GM19438 (cell line): ENCODE data around the gene CCL4L2.
"Not testable (repeated sequence)": the region's sequence is repeated elsewhere in the genome, so short reads cannot be mapped to it uniquely, and the experiment has no call there.

Experiments used
- ATAC-seq: cut with Tn5 transposase; IDR thresholded peaks from one replicate; pipeline ENCODE4 v1.9.1; 2021; ENCODE audit warnings: low read depth; ENCODE audit not compliant: unreplicated experiment

CCL4L2 gene

DNA sequence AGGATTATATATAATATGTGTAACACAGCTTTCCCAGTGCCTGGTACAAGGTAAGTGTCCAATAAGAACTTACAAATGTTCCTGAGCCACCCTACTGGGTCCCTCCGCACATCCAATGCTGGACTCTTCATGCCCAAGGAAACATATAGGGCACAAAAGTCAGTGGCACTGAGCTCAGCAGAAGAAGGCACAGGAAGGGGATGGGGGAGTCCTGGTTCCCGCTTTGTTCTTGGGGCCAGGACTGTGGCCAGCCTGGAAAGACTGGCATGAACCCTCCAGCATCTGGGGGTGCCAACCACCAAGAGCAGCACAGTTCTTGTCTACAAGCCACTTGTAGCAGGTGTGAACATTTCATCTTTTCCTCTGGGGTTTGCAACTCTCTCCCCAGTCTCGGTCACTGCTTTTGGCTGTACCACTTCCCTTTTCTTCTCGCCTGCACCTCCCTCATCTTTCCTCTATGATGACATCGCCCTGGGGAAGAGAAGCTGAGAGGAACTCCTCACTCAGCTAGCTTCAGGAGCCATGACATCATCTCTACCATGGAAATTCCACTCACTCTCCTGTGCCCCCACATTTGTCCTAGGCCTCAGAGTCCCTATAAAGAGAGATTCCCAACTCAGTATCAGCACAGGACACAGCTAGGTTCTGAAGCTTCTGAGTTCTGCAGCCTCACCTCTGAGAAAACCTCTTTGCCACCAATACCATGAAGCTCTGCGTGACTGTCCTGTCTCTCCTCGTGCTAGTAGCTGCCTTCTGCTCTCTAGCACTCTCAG lies at the start of gene CCL4L2:
Gene CCL4L2, plus strand, starts transcription at position 625 of the 773 bp plus-strand sequence.
- ATAC-seq = peak; percentile 67

DNA sequence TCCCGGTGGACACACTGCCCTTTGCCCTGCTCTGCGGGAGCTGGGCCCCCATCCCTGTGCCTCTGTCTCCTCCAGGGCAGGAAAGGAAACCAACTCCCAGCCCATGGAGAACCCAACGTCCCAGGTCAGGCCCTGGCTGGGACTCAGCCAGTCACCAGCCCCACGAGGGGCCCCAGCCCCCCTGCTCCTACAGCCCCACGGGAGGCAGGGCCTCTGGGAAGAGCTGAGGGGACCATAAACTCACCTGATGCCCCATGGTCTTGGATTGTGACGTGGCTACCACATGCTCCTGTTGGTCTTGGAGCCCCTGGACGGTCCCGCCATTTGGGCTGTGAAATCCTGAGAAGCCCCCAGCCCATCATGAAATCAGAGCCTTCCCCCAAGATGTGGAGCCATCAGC lies 42.0 kb upstream of the CCL4L2 start:
- not testable (repeated sequence) for ATAC-seq

DNA sequence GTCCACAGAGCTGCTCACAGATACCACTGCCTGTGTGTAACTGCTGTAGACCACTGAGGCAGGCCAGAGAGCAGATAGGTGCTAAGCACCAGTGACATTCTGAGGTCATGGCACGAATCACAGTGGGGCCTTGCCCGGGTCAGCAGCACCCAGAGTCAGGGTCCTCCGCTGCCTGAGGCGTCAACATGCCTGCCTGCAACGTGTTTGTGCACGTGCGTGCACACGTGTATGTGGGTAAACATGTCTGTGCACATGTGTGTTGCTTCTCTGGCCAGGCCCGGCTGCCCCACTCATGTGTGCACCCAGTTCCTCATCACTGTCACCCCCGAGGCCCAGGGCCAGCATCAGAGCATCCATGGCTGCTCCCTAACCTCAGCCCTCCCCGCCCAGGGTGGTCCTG lies 34.3 kb upstream of the CCL4L2 start, which contains the start of gene TBC1D3B:
Gene TBC1D3B, minus strand, starts transcription at position 101 of the 400 bp plus-strand sequence. CDS start 1,586 bp downstream, outside the sequence.
- ATAC-seq = not testable (repeated sequence)

DNA sequence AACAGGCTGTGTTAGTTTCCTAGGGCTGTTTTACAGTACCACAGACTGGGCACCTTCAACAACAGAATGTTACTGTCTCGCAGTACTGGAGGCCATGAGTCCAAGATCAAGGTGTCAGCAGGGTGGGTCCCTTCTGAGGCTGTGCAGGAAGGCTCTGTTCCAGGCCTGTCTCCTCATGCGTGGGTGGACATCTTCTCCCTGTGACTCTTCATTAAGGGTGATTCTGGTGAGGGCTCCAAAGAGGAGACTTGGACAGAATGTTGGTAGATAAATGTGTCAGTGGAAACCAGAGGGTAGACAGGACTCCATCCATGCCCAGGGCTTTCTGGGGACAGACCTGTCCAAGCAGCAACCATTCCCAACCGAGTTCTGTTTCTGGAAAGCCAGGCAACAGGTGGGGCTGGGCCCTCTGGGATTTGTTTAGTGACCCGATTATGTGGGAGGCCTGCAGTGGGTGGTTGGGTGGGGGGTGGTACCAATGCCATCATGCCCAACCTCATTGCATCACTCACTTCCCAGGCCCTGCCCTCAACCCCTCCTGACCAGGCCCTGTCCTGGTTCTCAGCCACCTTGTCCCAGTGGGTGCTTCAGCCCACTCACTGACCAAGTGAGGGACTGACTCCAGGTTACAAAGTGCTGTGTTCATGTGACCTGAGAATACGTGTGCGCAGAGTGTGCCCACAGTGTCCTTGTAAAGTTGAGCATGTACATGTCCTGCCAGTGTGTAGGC lies 29.3 kb upstream of the CCL4L2 start:
- not testable (repeated sequence) for ATAC-seq

DNA sequence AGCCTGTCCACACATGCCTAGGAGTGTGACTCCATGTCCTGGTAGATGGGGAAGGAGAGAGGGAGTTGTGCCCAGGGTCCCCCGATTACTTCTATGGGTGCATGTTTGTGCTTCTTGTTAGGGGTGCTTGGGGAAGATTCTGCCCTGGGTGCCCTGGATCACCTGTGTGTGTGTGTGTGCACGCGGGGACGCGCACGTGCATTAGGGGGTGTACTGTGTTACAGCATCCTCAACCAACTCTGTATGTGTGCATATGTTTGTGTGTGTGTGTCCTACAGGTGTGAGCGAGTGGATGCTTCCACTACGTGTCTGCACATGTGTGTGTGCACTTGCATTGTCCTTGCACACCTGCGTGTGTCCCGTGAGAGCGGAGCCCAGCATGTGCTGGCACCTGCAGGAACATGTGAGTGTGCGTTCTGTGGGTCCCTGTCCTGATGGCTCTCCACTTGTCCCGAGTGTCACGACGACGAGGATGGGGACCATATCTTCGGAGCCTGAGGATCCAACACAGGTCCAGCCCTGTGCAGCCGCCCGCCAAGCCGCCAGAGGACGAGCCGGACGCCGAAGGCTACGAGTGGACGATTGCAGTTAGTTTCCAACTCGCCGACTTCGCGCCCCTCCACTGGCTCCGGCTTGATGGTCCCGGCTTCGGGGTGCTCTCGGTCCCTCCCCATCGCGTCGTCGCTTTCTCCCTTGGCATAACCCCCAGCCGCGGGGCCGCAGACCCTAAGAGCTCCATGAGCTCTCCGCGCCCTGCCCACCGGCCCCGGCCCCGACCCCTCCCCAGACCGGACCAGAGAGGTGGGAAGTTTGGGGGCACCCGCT lies 28.5 kb upstream of the CCL4L2 start:
- ATAC-seq = no peak

DNA sequence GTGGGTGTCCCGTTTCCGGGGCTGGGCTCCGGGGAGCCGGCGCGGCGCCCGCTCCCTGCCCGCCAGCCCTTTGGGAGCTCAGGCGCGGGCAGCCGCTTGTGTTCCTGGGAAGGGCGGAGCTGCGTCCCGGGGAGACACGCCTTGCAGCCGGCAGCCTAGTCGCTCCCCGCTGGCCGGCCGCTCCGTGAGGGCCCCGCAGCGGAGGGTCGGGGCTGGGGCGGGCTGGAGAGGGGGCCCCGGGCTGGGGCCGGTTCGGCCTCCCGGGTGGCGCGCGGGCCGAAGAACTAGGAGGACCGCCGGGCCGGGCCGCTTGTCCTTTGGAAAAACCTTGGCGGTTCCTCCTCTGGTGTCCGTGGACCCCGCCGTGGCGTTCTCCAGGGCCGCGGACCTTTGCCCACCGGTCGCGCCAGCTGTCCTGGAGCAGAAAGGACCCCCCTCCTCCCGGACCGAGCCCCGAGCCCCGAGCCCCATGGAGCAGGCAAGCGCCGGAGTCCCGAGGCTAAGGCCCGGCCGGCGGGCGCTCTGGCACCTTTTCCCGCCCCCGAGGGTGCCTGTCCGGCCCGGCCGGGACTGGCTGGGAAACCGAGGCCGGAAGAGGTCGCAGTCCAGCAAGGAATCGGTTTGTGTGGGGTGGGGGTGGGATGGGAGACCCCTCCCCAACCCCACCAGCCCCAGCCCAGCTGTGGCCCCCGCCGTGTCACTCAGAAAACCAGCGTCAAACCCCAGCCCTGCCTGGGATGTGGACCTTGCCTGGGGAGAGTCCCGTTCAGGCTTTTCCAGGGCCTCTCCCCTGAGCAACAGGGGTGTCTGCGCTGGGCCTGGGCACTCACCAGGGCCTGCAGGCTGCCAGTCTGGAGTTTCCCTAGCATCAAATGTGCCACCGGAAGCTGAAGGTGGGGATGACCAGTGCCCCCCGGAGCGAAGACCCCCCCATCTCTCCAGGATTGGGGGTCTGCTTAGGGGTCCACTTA lies 27.6 kb upstream of the CCL4L2 start:
- ATAC-seq = no peak

DNA sequence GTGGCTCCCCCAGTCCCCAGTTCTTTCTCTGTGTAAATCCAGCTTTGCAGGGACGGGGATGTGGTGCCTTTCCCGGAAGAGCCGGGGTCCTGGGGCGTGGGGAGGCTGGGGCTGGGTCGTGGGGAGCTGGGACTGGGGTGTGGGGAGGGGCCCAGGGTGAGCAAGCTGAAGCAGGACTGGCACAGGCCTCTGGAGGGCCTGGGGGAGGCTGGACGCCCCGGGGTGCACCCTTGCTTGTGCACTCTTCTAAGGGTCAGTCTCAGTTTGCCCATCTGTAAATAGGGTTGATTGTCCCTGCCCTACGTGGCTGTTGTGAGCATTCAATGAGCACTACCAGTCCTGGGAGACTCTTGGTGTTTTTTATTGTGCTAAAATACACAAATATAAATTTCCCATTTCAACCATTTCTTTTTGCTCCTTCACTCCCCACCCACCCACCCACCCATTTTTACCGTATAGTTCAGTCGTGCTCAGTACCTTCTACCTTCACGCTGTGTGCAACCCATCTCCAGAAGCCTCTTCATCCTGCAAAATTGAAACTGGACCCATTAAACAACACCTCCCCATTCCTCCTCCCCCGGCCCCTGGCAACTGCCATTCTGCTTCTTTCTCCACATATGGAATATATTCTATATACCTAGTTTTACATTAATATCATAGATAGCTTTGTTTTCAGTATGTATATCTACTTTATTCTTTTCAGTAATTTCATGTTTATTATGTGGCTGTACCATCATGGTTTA lies 26.7 kb upstream of the CCL4L2 start:
- no peak for ATAC-seq

DNA sequence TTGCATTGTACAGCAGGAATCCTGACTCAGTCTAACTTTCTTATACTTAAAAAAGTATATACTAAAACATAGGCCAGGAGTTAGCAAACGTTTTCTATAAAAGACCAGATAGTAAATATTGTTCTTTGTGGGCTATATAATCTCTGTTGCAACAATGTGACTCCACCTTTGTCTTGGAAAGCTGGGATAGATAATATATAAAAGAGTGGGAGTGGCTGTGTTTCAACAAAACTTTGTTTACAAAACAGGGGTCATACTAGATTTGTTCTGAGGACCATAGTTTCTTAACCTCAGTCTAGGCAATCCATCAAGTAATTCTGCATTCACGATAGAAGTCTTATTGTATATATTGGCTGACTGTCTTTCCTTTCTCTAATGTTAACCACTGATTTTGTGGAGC lies 25.4 kb upstream of the CCL4L2 start:
- ATAC-seq = no peak

DNA sequence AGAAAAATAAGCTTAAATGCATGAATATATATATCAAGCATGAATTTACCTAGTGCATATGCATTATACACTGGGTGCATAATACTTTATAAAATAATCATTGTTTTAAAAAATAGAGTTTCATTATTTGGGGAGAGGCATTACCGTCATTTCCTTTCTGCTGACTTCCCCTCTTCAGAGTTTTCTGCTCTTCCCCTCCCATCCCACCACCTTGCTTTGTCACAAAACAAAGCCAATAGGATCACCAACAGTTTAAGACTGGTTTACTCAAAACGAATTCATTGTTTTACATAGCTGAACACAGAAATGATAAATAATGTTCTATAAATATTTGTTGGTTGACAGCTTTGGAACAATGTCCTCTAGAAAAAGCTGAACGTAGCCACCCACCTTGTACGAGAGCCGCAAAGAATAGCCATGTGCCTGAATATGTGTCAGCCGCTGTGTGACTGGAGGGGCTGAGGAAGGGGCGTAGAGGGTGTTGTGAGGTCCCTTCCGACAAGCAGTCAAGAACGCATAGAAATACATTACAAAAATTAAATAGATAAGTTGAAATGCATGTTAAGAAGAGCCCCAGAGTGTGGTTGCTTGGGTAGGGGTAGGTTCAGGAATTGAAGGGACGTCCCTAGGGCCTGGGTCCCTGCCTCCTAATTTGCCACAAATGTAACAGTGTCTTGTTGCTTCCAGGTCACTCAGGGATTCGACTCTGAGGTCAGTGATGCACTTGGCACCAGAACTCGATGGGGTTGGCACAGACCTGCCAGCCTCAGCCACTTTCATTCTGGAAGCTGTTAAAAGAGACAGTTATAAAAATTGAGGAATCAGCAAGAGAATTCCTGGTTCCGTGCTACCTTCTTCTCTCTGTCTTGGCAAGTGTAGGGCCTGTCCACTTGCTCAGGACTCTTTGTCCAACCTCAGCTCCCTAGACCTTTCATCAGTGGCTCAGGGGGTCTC lies 23.8 kb upstream of the CCL4L2 start:
- ATAC-seq = not testable (repeated sequence)

DNA sequence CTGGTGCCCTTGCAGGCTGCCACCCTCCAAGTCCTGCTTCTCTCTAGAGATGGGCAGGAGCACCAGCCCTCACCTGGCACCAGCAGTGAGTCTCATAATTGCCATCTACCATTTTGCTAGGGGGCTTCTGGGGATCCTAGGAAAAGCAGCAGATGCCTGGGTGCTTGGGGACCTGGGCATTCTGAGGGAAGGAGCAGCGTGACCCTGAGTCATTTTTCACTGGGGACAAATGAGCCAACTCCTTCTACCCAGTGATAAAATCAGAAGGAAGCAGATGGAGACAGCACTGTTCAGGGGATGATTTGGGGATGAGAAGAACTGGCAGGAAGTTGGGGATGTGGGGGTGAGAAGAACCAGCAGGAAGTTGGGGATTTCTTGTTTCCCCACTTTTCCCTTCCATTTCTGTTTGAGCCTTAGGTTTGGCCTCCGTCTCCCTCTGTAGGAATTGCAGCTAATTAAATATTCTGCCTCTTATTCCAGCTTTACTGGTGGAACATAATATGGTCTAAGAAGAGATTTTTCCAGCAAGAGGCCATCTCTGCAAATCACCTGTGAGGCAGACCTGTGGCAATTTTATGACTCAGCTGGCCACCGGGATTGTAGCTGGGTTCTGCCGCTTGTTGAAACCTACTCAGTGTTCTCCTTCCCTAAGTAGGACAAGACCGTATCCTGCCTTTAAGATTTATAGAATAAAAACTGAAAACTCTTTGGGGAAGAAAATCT lies 22.8 kb upstream of the CCL4L2 start:
- not testable (repeated sequence) for ATAC-seq

DNA sequence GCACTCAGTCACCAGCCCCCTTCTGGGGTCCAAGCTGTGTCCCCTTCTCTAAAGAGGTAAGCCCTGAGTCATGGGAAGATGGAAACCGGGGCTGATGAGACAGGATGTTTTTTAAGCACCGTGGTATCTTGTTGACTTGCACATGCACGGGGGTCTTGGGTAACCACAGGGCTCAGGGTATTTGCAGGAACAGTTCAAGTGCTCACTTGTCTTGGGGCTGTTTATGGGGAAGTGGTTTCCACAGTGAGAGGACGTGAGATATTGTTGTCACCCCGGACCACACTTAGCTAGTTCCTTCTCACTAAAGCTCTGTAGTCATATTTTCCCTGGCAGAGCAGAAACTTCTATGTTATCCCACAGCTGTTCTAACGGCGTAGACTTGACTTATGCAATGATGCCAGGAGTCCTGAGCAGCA lies 22.0 kb upstream of the CCL4L2 start:
- no peak for ATAC-seq

DNA sequence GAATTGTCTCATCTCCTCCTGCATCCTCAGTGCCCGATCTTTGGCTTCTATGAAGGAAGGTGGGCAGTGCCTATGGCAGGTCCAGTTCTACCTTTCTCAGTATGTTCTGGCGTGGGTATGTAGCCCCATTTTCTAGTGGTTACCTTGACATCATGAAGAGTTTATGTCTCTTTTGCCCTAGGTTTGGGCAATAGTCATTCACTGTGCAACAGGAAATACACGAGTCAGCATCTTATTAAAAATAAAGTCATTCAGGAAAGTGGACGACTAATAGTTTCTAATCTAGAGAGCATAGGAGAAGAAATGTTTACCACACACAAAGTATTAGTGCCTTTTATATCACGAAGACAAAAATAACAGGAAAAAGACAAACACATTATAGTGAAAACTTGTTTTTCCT lies 20.9 kb upstream of the CCL4L2 start:
- not testable (repeated sequence) for ATAC-seq

DNA sequence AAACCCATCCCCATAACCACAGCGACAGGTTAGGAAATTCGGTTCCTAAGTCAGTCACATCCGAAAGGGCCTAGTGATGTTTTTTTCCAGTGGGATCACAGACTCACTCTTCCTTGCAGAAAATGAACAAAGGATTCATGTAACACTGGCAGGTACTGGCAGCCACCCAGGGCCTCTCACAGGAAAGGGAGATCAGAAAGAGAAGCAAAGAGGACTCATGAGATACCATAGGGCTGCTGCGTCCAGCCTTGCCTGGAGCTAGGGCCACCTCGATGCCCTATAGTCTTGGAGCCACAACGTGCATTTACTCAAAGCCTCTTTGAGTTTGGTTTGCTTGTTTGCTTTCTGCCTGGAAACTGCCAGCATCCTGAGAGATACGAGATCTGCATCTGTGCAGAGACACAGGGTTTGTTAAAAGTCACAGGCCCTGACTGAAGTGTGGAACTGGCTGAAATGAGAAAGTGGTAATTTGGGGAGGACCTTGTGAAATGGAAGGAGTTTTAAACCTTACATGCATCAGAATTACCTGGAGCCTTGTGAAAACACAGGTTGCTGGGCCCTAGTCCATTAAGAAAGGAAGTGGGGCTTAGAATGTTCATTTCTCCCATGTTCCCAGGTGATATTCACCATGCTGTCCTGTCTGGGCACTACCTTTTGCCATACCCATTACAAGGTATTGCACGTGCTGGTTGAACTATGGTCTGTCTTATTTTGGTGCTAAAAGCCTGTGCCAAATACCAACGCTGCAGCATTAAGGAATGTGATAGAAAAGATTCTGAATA lies 20.1 kb upstream of the CCL4L2 start:
- not testable (repeated sequence) for ATAC-seq

DNA sequence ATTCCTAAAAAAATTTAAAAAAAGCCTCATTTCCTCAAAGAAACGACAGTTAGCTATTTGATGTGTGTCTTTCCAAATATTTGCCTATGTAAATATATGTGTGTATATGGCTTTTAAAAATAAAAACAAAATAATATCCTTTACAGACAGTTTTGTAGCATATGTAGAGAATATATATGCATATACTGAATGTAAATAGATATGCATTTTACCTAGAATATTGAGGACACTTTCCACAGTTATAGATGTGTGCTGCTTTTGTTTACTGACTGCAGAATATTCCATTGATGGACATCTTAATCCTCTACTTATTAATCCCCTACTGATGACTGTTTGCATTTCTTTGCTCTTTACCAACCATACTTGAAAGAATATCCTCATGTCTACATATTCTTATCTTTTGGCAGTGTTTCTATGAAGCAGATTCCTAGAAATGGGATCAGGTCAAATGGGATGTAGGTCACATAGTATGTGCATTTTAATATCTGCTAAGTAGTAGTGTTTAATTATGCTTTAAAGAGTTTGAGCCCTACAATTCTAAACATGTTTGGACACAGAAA lies 17.6 kb upstream of the CCL4L2 start:
- no peak for ATAC-seq

DNA sequence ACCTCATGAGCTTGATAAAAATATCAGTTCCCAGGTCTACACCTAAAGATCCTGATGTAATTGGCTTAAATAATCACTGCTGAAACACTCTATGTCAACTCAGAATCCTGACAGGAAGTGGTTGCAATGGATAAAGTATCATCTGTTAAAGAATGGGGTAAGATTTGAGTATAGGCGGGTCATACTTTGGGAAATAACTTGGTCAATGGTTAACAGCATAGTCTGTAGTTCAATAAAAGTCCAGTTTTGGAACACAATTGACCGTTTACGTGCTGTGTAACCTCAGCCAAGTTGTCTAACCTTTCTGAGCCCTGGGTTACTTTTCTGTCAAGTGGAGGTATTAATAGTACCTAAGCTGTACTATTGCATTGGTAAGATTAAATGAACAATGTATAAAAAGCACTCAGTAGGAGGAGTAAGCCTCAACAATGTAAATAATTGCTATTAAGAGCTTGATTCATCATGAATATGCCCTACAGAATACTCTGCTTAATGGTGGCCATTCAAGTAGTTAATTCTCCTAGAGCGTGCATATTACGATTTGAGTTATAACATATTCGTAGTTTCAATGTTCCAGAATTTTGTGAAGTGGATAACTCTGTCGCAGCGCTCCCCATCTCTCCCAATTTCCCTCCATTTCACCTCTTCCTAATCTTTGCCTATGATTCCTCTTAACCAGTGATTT lies 16.6 kb upstream of the CCL4L2 start:
- ATAC-seq = not testable (repeated sequence)
